Osteocyte (in vitro differentiated cells): ENCODE data around the gene SHKBP1. TPM values are rescaled to one million over a fixed set of nuclear protein-coding genes. Genes with fewer than 3 reads are reported as not detected.

Source experiments
- DNase-seq: peaks from one replicate; pipeline ENCODE4 v3.0.0; 2021; ENCODE audit warnings: mixed read lengths; ENCODE audit not compliant: unreplicated experiment; ENCODE audit errors: extremely low spot score
- H3K27ac Mint-ChIP-seq: one replicate; pipeline ENCODE4 v1.8.0; 2021; ENCODE audit warnings: mild to moderate bottlenecking, mixed read lengths; ENCODE audit not compliant: unreplicated experiment
- H3K27me3 Mint-ChIP-seq: one replicate; pipeline ENCODE4 v1.8.0; 2021; ENCODE audit warnings: mixed read lengths; ENCODE audit not compliant: unreplicated experiment
- H3K36me3 Mint-ChIP-seq: one replicate; pipeline ENCODE4 v1.8.0; 2021; ENCODE audit warnings: mixed read lengths; ENCODE audit not compliant: unreplicated experiment
- H3K4me1 Mint-ChIP-seq: one replicate; pipeline ENCODE4 v1.8.0; 2021; ENCODE audit warnings: mixed read lengths; ENCODE audit not compliant: unreplicated experiment
- H3K4me3 Mint-ChIP-seq: one replicate; pipeline ENCODE4 v1.8.0; 2021; ENCODE audit warnings: mild to moderate bottlenecking, moderate library complexity, mixed read lengths; ENCODE audit not compliant: unreplicated experiment
- H3K9me3 Mint-ChIP-seq: one replicate; pipeline ENCODE4 v1.8.0; 2021; ENCODE audit warnings: mixed read lengths; ENCODE audit not compliant: unreplicated experiment
- CTCF ChIP-seq: fragments of 200-600 bp; sonication (generic); IDR thresholded peaks from 2 replicates; pipeline ENCODE4 v1.5.0; 2021; ENCODE audit warnings: antibody characterized with exemption, mild to moderate bottlenecking, moderate library complexity
- total RNA-seq: library from RNA; stranded (reverse); gene quantifications from 2 replicates; pipeline ENCODE4 v1.2.1, GENCODE V29; 2021

Gene SHKBP1
- total RNA-seq, 1 donor from 2014 or later: 53.8 TPM

GRCh38 chr19:40610396-40611064, 33.9 kb downstream of the SHKBP1 start:
- H3K36me3 Mint-ChIP-seq: no peaks in the 10 kb centered on the region
- H3K4me3 Mint-ChIP-seq: no peak overlapping the region
- no peak for DNase-seq
- H3K27me3 Mint-ChIP-seq: peaks cover 4% of the 10 kb centered on the region
- H3K4me1 Mint-ChIP-seq: peaks cover 34% of the 10 kb centered on the region
- no peak for TF ChIP-seq CTCF
- H3K9me3 Mint-ChIP-seq: no peaks in the 10 kb centered on the region
- H3K27ac Mint-ChIP-seq: peak overlapping the region; percentile 67

- Mint-ChIP-seq H3K27me3 (peaks cover 4% of the 10 kb centered on the region), H3K9me3 (no peaks in the 10 kb centered on the region), H3K4me1 (peaks cover 34% of the 10 kb centered on the region), H3K4me3 (no peak overlapping the region), H3K36me3 (no peaks in the 10 kb centered on the region), H3K27ac (no peak overlapping the region)
- TF ChIP-seq CTCF: no peak
- DNase-seq: no peak
These were observed 34.4 kb downstream of the SHKBP1 start for GRCh38 chr19:40611096-40611495.

- H3K4me3 Mint-ChIP-seq: no peak overlapping the region
- H3K9me3 Mint-ChIP-seq: no peaks in the 10 kb centered on the region
- TF ChIP-seq CTCF: no peak
- H3K27me3 Mint-ChIP-seq: peaks cover 4% of the 10 kb centered on the region
- H3K36me3 Mint-ChIP-seq: peaks cover 2% of the 10 kb centered on the region
- no peak overlapping the region for H3K27ac Mint-ChIP-seq
- peaks cover 29% of the 10 kb centered on the region for H3K4me1 Mint-ChIP-seq
- DNase-seq: no peak
These were observed 35.4 kb downstream of the SHKBP1 start for GRCh38 chr19:40611900-40612698.

GRCh38 chr19:40612831-40613689, 36.4 kb downstream of the SHKBP1 start:
- peak overlapping the region; percentile 93 for H3K4me3 Mint-ChIP-seq
- peaks cover 27% of the 10 kb centered on the region for H3K4me1 Mint-ChIP-seq
- peaks cover 2% of the 10 kb centered on the region for H3K27me3 Mint-ChIP-seq
- H3K9me3 Mint-ChIP-seq: no peaks in the 10 kb centered on the region
- H3K36me3 Mint-ChIP-seq: peaks cover 6% of the 10 kb centered on the region
- TF ChIP-seq CTCF: no peak
- no peak for DNase-seq
- peak overlapping the region; percentile 98 for H3K27ac Mint-ChIP-seq
